Measurements from ENCODE around the gene ACIN1. TPM values are rescaled to one million over a fixed set of nuclear protein-coding genes. Genes with fewer than 3 reads are reported as not detected.

The ACIN1 gene
- total and polyA plus RNA-seq, 2 of the 13 experiments (the other 11 are each of a cell fraction or from before 2014, with no cell fraction given), result 165 to 183 TPM

GRCh38 chr14:23071244-23071920 lies 23.6 kb downstream of the ACIN1 start (continued):
- no peak for TF ChIP-seq ZNF260 (CRISPR knock-in tag; IDR thresholded peaks at IDR 0.05; ENCODE audit: borderline replicate concordance, low read depth)
- no peak for TF ChIP-seq IKZF1 (IDR thresholded peaks at IDR 0.05)
- no peak for TF ChIP-seq ZNF468 (CRISPR knock-in tag; IDR thresholded peaks at IDR 0.05)
- TF ChIP-seq DRAP1 (CRISPR knock-in tag; IDR thresholded peaks at IDR 0.05), result peak; percentile 82
- TF ChIP-seq ZNF547 (CRISPR knock-in tag; IDR thresholded peaks at IDR 0.05), result peak; percentile 76; the same call in 1 of the 2 replicates
- no peak; the same call in 1 of the 2 replicates for TF ChIP-seq ZNF678 (CRISPR knock-in tag; IDR thresholded peaks at IDR 0.05)
- TF ChIP-seq SALL2 (CRISPR knock-in tag; IDR thresholded peaks at IDR 0.05), result no peak
- peak; percentile 14; the same call in 1 of the 2 replicates for TF ChIP-seq NR2C2 (CRISPR knock-in tag; IDR thresholded peaks at IDR 0.05; ENCODE audit: borderline replicate concordance)
- no peak; the same call in none of the 2 replicates for TF ChIP-seq MEF2D (CRISPR knock-in tag; IDR thresholded peaks at IDR 0.05)
- TF ChIP-seq SCMH1 (CRISPR knock-in tag; IDR thresholded peaks at IDR 0.05; ENCODE audit: borderline replicate concordance), result no peak
- TF ChIP-seq RAD51 (IDR thresholded peaks at IDR 0.05; ENCODE audit: borderline replicate concordance), result no peak
- TF ChIP-seq GMEB2 (CRISPR knock-in tag; IDR thresholded peaks at IDR 0.05; ENCODE audit: low read depth), result no peak
- TF ChIP-seq PATZ1 (CRISPR knock-in tag; IDR thresholded peaks at IDR 0.05), result peak; percentile 96
- 0 out of 2 replicates have a peak, but pooled peaks have one; percentile 36 for TF ChIP-seq ZNF30 (CRISPR knock-in tag; IDR thresholded peaks at IDR 0.05)
- TF ChIP-seq, protein P1, sequence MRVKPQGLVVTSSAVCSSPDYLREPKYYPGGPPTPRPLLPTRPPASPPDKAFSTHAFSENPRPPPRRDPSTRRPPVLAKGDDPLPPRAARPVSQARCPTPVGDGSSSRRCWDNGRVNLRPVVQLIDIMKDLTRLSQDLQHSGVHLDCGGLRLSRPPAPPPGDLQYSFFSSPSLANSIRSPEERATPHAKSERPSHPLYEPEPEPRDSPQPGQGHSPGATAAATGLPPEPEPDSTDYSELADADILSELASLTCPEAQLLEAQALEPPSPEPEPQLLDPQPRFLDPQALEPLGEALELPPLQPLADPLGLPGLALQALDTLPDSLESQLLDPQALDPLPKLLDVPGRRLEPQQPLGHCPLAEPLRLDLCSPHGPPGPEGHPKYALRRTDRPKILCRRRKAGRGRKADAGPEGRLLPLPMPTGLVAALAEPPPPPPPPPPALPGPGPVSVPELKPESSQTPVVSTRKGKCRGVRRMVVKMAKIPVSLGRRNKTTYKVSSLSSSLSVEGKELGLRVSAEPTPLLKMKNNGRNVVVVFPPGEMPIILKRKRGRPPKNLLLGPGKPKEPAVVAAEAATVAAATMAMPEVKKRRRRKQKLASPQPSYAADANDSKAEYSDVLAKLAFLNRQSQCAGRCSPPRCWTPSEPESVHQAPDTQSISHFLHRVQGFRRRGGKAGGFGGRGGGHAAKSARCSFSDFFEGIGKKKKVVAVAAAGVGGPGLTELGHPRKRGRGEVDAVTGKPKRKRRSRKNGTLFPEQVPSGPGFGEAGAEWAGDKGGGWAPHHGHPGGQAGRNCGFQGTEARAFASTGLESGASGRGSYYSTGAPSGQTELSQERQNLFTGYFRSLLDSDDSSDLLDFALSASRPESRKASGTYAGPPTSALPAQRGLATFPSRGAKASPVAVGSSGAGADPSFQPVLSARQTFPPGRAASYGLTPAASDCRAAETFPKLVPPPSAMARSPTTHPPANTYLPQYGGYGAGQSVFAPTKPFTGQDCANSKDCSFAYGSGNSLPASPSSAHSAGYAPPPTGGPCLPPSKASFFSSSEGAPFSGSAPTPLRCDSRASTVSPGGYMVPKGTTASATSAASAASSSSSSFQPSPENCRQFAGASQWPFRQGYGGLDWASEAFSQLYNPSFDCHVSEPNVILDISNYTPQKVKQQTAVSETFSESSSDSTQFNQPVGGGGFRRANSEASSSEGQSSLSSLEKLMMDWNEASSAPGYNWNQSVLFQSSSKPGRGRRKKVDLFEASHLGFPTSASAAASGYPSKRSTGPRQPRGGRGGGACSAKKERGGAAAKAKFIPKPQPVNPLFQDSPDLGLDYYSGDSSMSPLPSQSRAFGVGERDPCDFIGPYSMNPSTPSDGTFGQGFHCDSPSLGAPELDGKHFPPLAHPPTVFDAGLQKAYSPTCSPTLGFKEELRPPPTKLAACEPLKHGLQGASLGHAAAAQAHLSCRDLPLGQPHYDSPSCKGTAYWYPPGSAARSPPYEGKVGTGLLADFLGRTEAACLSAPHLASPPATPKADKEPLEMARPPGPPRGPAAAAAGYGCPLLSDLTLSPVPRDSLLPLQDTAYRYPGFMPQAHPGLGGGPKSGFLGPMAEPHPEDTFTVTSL (CRISPR knock-in tag; IDR thresholded peaks at IDR 0.05; ENCODE audit: borderline replicate concordance), result no peak
- TF ChIP-seq ZNF282 (IDR thresholded peaks at IDR 0.05; ENCODE audit: partially characterized antibody), result no peak
- peak; percentile 98 for TF ChIP-seq TAF1 (CRISPR knock-in tag; IDR thresholded peaks at IDR 0.05)
- no peak for TF ChIP-seq HHEX (CRISPR knock-in tag; IDR thresholded peaks at IDR 0.05)
- TF ChIP-seq ZC3H4 (CRISPR knock-in tag; IDR thresholded peaks at IDR 0.05; ENCODE audit: borderline replicate concordance), result peak; percentile 88; the same call in 1 of the 2 replicates
- TF ChIP-seq ZNF180 (CRISPR knock-in tag; IDR thresholded peaks at IDR 0.05; ENCODE audit: borderline replicate concordance, low read depth), result no peak
- TF ChIP-seq PRPF4 (IDR thresholded peaks at IDR 0.05; ENCODE audit: low read depth, low read length, poor library complexity, severe bottlenecking), result no peak

Measured in HepG2 (cell line).